IMR-90 (cell line): ENCODE measurements around the gene ZNF614. TPM values are rescaled to one million over a fixed set of nuclear protein-coding genes. Genes with fewer than 3 reads are reported as not detected.
A peak's percentile ranks its signal among the peaks of the same experiment; 100 is the strongest.
"Not testable (repeated sequence)": the region's sequence is repeated elsewhere in the genome, so short reads cannot be mapped to it uniquely, and the experiment has no call there.

Source experiments
- ATAC-seq: fragments of 200-7000 bp; cut with Tn5 transposase; 2 replicates; pipeline ENCODE4 v1.9.1; 2020; ENCODE audit warnings: low read depth, mild to moderate bottlenecking, moderate library complexity
- BruUV-seq: library from RNA; stranded (reverse); fragments of 400-500 nt; replicated peaks from 2 replicates; lab custom pipeline; 2021; lab: Mats Ljungman, UMichigan
- CTCF ChIA-PET: fragments of 300-600 bp; formaldehyde crosslinking; extraction: SDS; loops from one replicate; lab custom pipeline; 2021; ENCODE audit warnings: antibody characterized with exemption; lab: Yijun Ruan, JAX
- POLR2A ChIA-PET: fragments of 300-600 bp; sonication (Branson Sonifier 250); formaldehyde crosslinking; loops from one replicate; lab custom pipeline; 2022; ENCODE audit warnings: antibody characterized with exemption; ENCODE audit not compliant: unreplicated experiment; lab: Charles Lee
- DNase-seq: peaks from one replicate; pipeline ENCODE4 v3.0.0; 2013
- H2AFZ ChIP-seq: replicated peaks from 2 replicates; pipeline ENCODE3; 2013; ENCODE audit warnings: low read length, mild to moderate bottlenecking; ENCODE audit not compliant: poor library complexity
- H2AK5ac ChIP-seq: 2 replicates; pipeline ENCODE4 v1.6.1; 2013; ENCODE audit warnings: low read depth, low read length, inconsistent platforms
- H2AK9ac ChIP-seq: replicated peaks from 2 replicates; pipeline ENCODE3; 2013; ENCODE audit warnings: mild to moderate bottlenecking, low read depth, low read length, moderate library complexity; ENCODE audit not compliant: poor library complexity
- H2BK120ac ChIP-seq: 2 replicates; pipeline ENCODE4 v1.6.1; 2013; ENCODE audit warnings: low read depth, low read length, inconsistent platforms
- H2BK15ac ChIP-seq: 3 replicates; pipeline ENCODE4 v1.6.1; 2013; ENCODE audit warnings: low read depth, low read length, inconsistent platforms
- H2BK20ac ChIP-seq: 2 replicates; pipeline ENCODE4 v1.6.1; 2013; ENCODE audit warnings: low read depth, mild to moderate bottlenecking, inconsistent platforms, low read length, moderate library complexity
- H2BK5ac ChIP-seq: 2 replicates; pipeline ENCODE4 v1.6.1; 2013; ENCODE audit warnings: mild to moderate bottlenecking, low read depth, low read length, inconsistent platforms; ENCODE audit not compliant: poor library complexity, severe bottlenecking
- H3K14ac ChIP-seq: replicated peaks from 2 replicates; pipeline ENCODE4 v1.6.1; 2013; ENCODE audit warnings: low read depth, low read length, inconsistent platforms
- H3K18ac ChIP-seq: 2 replicates; pipeline ENCODE4 v1.6.1; 2013; ENCODE audit warnings: low read depth, low read length, control low read depth
- H3K23ac ChIP-seq: 2 replicates; pipeline ENCODE4 v1.6.1; 2013; ENCODE audit warnings: low read depth, low read length, inconsistent platforms
- H3K27ac ChIP-seq: 2 replicates; pipeline ENCODE4 v1.5.1; 2013; ENCODE audit warnings: mild to moderate bottlenecking, control low read depth, low read length; ENCODE audit not compliant: insufficient read depth
- H3K27me3 ChIP-seq: 2 replicates; pipeline ENCODE4 v1.6.1; 2013; ENCODE audit warnings: low read length; ENCODE audit not compliant: control insufficient read depth, insufficient read depth
- H3K36me3 ChIP-seq: 2 replicates; pipeline ENCODE4 v1.6.1; 2013; ENCODE audit warnings: low read length, mixed read lengths; ENCODE audit not compliant: control insufficient read depth, insufficient read depth
- H3K4ac ChIP-seq: 2 replicates; pipeline ENCODE4 v1.6.1; 2013; ENCODE audit warnings: low read depth, low read length, inconsistent platforms
- H3K4me1 ChIP-seq: 2 replicates; pipeline ENCODE4 v1.6.1; 2013; ENCODE audit warnings: low read length, mixed read lengths; ENCODE audit not compliant: control insufficient read depth, insufficient read depth
- H3K4me2 ChIP-seq: 2 replicates; pipeline ENCODE4 v1.6.1; 2013; ENCODE audit warnings: low read depth, mild to moderate bottlenecking, control low read depth, low read length, moderate library complexity
- H3K4me3 ChIP-seq: 2 replicates; pipeline ENCODE4 v1.5.1; 2013; ENCODE audit warnings: low read depth, mild to moderate bottlenecking, control low read depth, low read length, moderate library complexity; ENCODE audit not compliant: insufficient read depth
- H3K56ac ChIP-seq: 2 replicates; pipeline ENCODE4 v1.6.1; 2013; ENCODE audit warnings: low read length, inconsistent platforms; ENCODE audit not compliant: insufficient read depth; ENCODE audit errors: extremely low read depth
- H3K79me1 ChIP-seq, 2 experiments: 2 replicates each; pipeline ENCODE4 v1.6.1; 2013; ENCODE audit warnings: low read length in 2 of 2, inconsistent platforms in 1 of 2, low read depth in 1 of 2
- H3K9ac ChIP-seq: 2 replicates; pipeline ENCODE4 v1.6.1; 2013; ENCODE audit warnings: low read depth, low read length, control low read depth
- H3K9me1 ChIP-seq: 2 replicates; pipeline ENCODE4 v1.6.1; 2013; ENCODE audit warnings: low read length, inconsistent platforms; ENCODE audit not compliant: insufficient read depth
- H3K9me3 ChIP-seq: 2 replicates; pipeline ENCODE4 v1.6.1; 2013; ENCODE audit warnings: low read length; ENCODE audit not compliant: control insufficient read depth, insufficient read depth
- H4K20me1 ChIP-seq: 2 replicates; pipeline ENCODE4 v1.6.1; 2013; ENCODE audit warnings: low read length, inconsistent platforms; ENCODE audit not compliant: insufficient read depth
- H4K5ac ChIP-seq: 2 replicates; pipeline ENCODE4 v1.6.1; 2013; ENCODE audit warnings: mild to moderate bottlenecking, low read depth, low read length, control low read depth
- H4K8ac ChIP-seq, 2 experiments: 2 replicates each; pipeline ENCODE4 v1.6.1; 2013; ENCODE audit warnings: low read depth in 2 of 2, low read length in 2 of 2, control low read depth in 1 of 2, inconsistent platforms in 1 of 2
- H4K91ac ChIP-seq: 2 replicates; pipeline ENCODE4 v1.6.1; 2013; ENCODE audit warnings: low read depth, low read length, inconsistent platforms; ENCODE audit not compliant: insufficient read depth
- WGBS, 2 experiments: methylation state at CpG; one replicate each; pipeline versions ENCODE4 v1.1.5 to v1.1.7; 2013; ENCODE audit warnings: missing lambda C conversion rate in 2 of 2; ENCODE audit not compliant: insufficient read length in 1 of 2; ENCODE audit errors: extremely low coverage in 2 of 2; 5-methylcytosine and 5-hydroxymethylcytosine counted together
- dilution Hi-C: fragments of 300-500 bp; cut with HindIII; formaldehyde crosslinking; loops from one replicate; pipeline ENCODE4 v1.14.3; 2018; ENCODE audit warnings: low sequenced_read_pairs; ENCODE audit not compliant: unreplicated experiment
- in situ Hi-C: fragments of 300-500 bp; cut with MboI; formaldehyde crosslinking; loops from 3 replicates; pipeline ENCODE4 v1.14.3; 2019; ENCODE audit warnings: low sequenced_read_pairs, inconsistent platforms, mixed read lengths
- intact Hi-C: fragments of 100-400 bp; cut with micrococcal nuclease; formaldehyde crosslinking; loops from 2 replicates; pipeline ENCODE4 v1.10.0; 2022
- polyA plus RNA-seq, 3 experiments: library from polyadenylated mRNA; depleted of rRNA; stranded (reverse); fragments of >200 nt; gene quantifications; 2 replicates each; pipeline ENCODE4 v1.2.3, GENCODE V29; 2012; ENCODE audit warnings: low replicate concordance in 1 of 3
- total RNA-seq: library from RNA; depleted of rRNA; stranded (reverse); fragments of >200 nt; gene quantifications from 2 replicates; pipeline ENCODE4 v1.2.3, GENCODE V29; 2012
- TF ChIP-seq, protein P1 (sequence below): fragments of 150-350 bp; IDR thresholded peaks from 2 replicates; pipeline ENCODE4 v1.6.1; 2017; ENCODE audit warnings: mild to moderate bottlenecking, antibody characterized with exemption, low read length, low read depth
- TF ChIP-seq, protein P2 (sequence below): fragments of 150-350 bp; IDR thresholded peaks from 2 replicates; pipeline ENCODE4 v1.6.1; 2016; ENCODE audit warnings: low read depth, mild to moderate bottlenecking, low read length, moderate library complexity, borderline replicate concordance

Gene ZNF614
- total and polyA plus RNA-seq, 2 of the 4 experiments (the other 2 are of a cell fraction) = 3.4 to 12.4 TPM

DNA sequence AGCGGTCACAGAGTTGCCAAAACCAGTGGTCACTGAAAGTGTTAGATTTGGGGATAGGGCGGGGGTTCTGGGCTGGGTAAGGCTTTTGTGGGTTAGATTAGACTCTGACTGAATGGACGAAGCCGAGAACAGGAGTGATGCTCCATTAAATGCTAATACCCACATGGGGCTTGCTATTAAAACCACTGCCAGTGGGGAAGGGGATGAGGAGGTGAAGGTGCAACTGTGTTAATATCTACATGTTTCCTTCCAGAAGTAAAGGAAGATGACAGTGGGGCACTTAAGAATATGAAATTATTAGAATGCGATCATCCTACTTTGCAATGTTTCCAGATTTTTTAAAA, 573 bp upstream of the ZNF614 start:
- CTCF ChIA-PET = no interaction called here
- TF ChIP-seq, protein P1, sequence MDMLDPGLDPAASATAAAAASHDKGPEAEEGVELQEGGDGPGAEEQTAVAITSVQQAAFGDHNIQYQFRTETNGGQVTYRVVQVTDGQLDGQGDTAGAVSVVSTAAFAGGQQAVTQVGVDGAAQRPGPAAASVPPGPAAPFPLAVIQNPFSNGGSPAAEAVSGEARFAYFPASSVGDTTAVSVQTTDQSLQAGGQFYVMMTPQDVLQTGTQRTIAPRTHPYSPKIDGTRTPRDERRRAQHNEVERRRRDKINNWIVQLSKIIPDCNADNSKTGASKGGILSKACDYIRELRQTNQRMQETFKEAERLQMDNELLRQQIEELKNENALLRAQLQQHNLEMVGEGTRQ = no peak
- TF ChIP-seq, protein P2, sequence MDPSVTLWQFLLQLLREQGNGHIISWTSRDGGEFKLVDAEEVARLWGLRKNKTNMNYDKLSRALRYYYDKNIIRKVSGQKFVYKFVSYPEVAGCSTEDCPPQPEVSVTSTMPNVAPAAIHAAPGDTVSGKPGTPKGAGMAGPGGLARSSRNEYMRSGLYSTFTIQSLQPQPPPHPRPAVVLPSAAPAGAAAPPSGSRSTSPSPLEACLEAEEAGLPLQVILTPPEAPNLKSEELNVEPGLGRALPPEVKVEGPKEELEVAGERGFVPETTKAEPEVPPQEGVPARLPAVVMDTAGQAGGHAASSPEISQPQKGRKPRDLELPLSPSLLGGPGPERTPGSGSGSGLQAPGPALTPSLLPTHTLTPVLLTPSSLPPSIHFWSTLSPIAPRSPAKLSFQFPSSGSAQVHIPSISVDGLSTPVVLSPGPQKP = no peak
- Histone ChIP-seq H4K20me1 (no peaks in the 10 kb centered on the region), H3K27me3 (no peaks in the 10 kb centered on the region), H2AK9ac (peak overlapping the region; percentile 76), H2BK15ac (0 out of 3 replicates have a peak overlapping the region, but pooled peaks have one; percentile 3), H3K36me3 (peaks cover 14% of the 10 kb centered on the region), H2BK120ac (no peak overlapping the region), H2AK5ac (no peak overlapping the region), H3K9ac (peak overlapping the region; percentile 93), H4K91ac (peak overlapping the region; percentile 41), H3K27ac (peak overlapping the region; percentile 92), H2AFZ (peak overlapping the region; percentile 96), H4K8ac (peak overlapping the region; percentile 30 to 88), H3K4me3 (peak overlapping the region; percentile 88), H3K4me1 (peaks cover 4% of the 10 kb centered on the region; the same call in 1 of the 2 replicates), H3K18ac (no peak overlapping the region), H4K5ac (peak overlapping the region; percentile 39; the same call in 1 of the 2 replicates), H3K79me1 (peaks cover 9 to 19% of the 10 kb centered on the region in 2 experiments), H3K9me3 (peaks cover 23% of the 10 kb centered on the region), H3K9me1 (no peaks in the 10 kb centered on the region), H3K56ac (0 out of 2 replicates have a peak overlapping the region, but pooled peaks have one; percentile 55), H2BK20ac (no peak overlapping the region), H3K14ac (peak overlapping the region; percentile 84), H3K4me2 (peak overlapping the region; percentile 94), H3K4ac (peak overlapping the region; percentile 83), H3K23ac (peak overlapping the region; percentile 55; the same call in 1 of the 2 replicates), H2BK5ac (peak overlapping the region; percentile 88)
- intact Hi-C loops (no loop called here), dilution Hi-C loops (no loop called here), in situ Hi-C loops (no loop called here)
- ATAC-seq = peak; percentile 40
- DNase-seq = no peak
- WGBS, 2 experiments = no CpG with 5 or more reads among the region's 5 CpGs
- POLR2A ChIA-PET = interaction anchor here (1.0 kb wide), 1 partner anchor 19 kb away, joined by 3 read pairs; no protein-coding TSS in a partner anchor
- BruUV-seq = no TSS peak

DNA sequence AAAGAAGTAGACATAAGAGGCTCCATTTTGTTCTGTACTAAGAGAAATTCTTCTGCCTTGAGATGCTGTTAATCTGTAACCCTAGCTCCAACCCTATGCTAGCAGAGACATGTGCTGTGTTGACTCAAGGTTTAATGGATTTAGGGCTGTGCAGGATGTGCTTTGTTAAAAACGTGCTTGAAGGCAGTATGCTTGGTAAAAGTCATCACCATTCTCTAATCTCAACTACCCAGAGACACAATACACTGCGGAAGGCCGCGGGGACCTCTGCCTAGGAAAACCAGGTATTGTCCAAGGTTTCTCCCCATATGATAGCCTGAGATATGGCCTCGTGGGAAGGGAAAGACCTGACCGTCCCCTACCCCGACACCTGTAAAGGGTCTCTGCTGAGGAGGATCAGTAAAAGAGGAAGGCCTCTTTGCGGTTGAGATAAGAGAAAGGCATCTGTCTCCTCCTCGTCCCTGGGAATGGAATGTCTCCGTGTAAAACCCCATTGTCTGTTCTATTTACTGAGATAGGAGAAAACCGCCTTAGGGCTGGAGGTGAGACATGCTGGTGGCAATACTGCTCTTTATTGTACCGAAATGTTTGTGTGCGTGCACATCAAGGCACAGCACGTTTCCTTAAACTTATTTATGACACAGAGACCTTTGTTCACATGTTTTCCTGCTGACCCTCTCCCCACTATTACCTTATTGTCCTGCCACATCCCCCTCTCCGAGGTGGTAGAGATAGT, 1.8 kb downstream of the ZNF614 start:
- H3K56ac ChIP-seq, H3K9me1 ChIP-seq, H2BK15ac ChIP-seq, H3K27me3 ChIP-seq, H3K14ac ChIP-seq, H2AFZ ChIP-seq, H3K9me3 ChIP-seq, ATAC-seq, H2BK5ac ChIP-seq, H4K8ac ChIP-seq, H3K4me3 ChIP-seq, H3K18ac ChIP-seq, H4K91ac ChIP-seq, H2BK20ac ChIP-seq, H2AK5ac ChIP-seq, dilution Hi-C loops, H3K27ac ChIP-seq, H4K5ac ChIP-seq, H3K9ac ChIP-seq, intact Hi-C loops, H2BK120ac ChIP-seq, H3K4me2 ChIP-seq, H2AK9ac ChIP-seq, H3K4ac ChIP-seq, H3K23ac ChIP-seq, BruUV-seq, CTCF ChIA-PET, in situ Hi-C loops, POLR2A ChIA-PET, H3K4me1 ChIP-seq, H4K20me1 ChIP-seq, DNase-seq: not testable (repeated sequence)
- Histone ChIP-seq H3K79me1 (peaks cover 18 to 19% of the 10 kb centered on the region in 2 experiments), H3K36me3 (peaks cover 22% of the 10 kb centered on the region)
- 87% methylated on average over 5 of the region's 15 CpGs; no CpG with 5 or more reads in 1 of the 2 experiments for WGBS, 2 experiments
